Psoas muscle (tissue), 8 donors: ENCODE measurements around the gene COG3. TPM values are rescaled to one million over a fixed set of nuclear protein-coding genes. Genes with fewer than 3 reads are reported as not detected.

Experiments used
- ATAC-seq, 4 donors: fragments of 200-7000 bp; cut with Tn5 transposase; one replicate each; pipeline ENCODE4 v1.9.1; 2020; ENCODE audit warnings: moderate library complexity in 3 of 4, mild to moderate bottlenecking in 2 of 4
- DNase-seq, 2 donors: peaks; one replicate each; pipeline ENCODE4 v3.0.0-alpha.2; 2020
- H3K27ac ChIP-seq: fragments of 200-600 bp; one replicate; pipeline ENCODE4 v1.8.0; 2022
- H3K27me3 ChIP-seq, 3 donors: fragments of 200-600 bp in 1 of 3; one replicate each; pipeline versions ENCODE4 v1.6.1 to v1.8.0; 2013 to 2022; ENCODE audit warnings: low read length in 2 of 3, mild to moderate bottlenecking in 2 of 3, moderate library complexity in 1 of 3; ENCODE audit not compliant: insufficient read depth in 3 of 3
- H3K36me3 ChIP-seq, 2 donors: fragments of 200-600 bp in 1 of 2; one replicate each; pipeline versions ENCODE4 v1.6.1 to v1.8.0; 2013 to 2022; ENCODE audit warnings: low read depth in 1 of 2, mild to moderate bottlenecking in 1 of 2, moderate library complexity in 1 of 2; ENCODE audit not compliant: insufficient read depth in 1 of 2
- H3K4me1 ChIP-seq: fragments of 200-600 bp; one replicate; pipeline ENCODE4 v1.8.0; 2022
- H3K4me3 ChIP-seq: fragments of 200-600 bp; one replicate; pipeline ENCODE4 v1.8.0; 2022; ENCODE audit warnings: mild to moderate bottlenecking
- H3K9me3 ChIP-seq: fragments of 200-600 bp; one replicate; pipeline ENCODE4 v1.8.0; 2022
- CTCF ChIP-seq: fragments of 200-600 bp; IDR thresholded peaks from one replicate; pipeline ENCODE4 v1.8.0; 2022; ENCODE audit warnings: antibody characterized with exemption
- WGBS, 3 donors: extraction: QIAGEN DNeasy Blood & Tissue Kit; methylation state at CpG; one replicate each; pipeline versions ENCODE4 v1.1.6 to v1.1.7; 2013; 5-methylcytosine and 5-hydroxymethylcytosine counted together
- intact Hi-C, 2 donors: fragments of 100-400 bp; cut with DNase I; formaldehyde crosslinking; loops; one replicate each; pipeline versions ENCODE4 v1.11.0 to v1.14.2; 2022
- polyA plus RNA-seq, 3 donors: library from polyadenylated mRNA; stranded (reverse); fragments of 200-250 nt; gene quantifications; one replicate each; pipeline ENCODE4 v1.2.3, GENCODE V29; 2013
- total RNA-seq, 4 donors: library from RNA; stranded (reverse); fragmentation: NEBNext Ultra II Directional in 2 of 4; extraction: Animal tissue kit (Norgen Biotek cat#: 25700) in 2 of 4; gene quantifications; one replicate each; pipeline versions ENCODE4 v1.2.1 to v1.2.4, GENCODE V29; 2021 to 2023
- donor health status: healthy with polysubstance abuse.
- donor health status: DM: no; HTN: no; CAD: no; lungs with moderate emphysema.
- donor health status: Bipolar disorder and iron deficiency.
- donor health status: healthy.
- donor health status: DM: yes; HTN: yes; CAD: no.
- donor health status: DM: no; HTN: no; CAD: no.
- donor health status: DM: no; HTN: no; CAD: no.
- donor health status: DM: yes; HTN: yes; CAD: no.

Gene COG3
- total and polyA plus RNA-seq, 7 donors, result 7.5 to 19.1 (median 13.2) TPM

GRCh38 chr13:45582408-45583076, 117.8 kb downstream of the COG3 start:
- H3K4me3 ChIP-seq, result no peak overlapping the region
- no peaks in the 10 kb centered on the region for H3K27me3 ChIP-seq
- no peaks in the 10 kb centered on the region for H3K9me3 ChIP-seq
- intact Hi-C loops, result no loop called here
- H3K4me1 ChIP-seq, result no peaks in the 10 kb centered on the region
- H3K27ac ChIP-seq, result no peak overlapping the region
- 44 to 58% (median 55%) methylated on average over 3 of the region's 3 CpGs for WGBS, 3 donors
- no peak for TF ChIP-seq CTCF
- no peak for DNase-seq
- H3K36me3 ChIP-seq, result no peaks in the 10 kb centered on the region
- no peak for ATAC-seq

DNA sequence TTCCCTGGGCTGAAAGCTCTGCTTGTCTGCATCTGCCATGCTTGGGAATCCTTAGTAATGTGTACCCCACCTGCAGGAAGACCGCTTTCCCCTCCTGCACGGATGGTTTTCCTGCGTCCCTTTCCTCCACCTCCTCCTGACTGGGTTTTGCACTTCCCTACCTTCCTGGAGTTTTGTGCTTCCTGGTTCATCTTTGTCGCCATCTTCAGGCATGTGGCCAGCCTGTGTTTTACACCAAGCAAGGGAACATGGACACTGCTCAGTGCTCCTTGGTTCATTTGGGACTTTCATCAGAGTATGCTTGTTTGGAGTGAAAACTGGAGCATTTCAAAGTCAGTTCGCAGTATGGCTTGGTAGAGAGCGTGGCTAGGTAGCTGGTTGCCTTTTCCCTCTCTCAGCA, 120.1 kb downstream of the COG3 start:
- no peak for TF ChIP-seq CTCF
- H3K4me1 ChIP-seq, result no peaks in the 10 kb centered on the region
- DNase-seq, result no peak
- no peak for ATAC-seq
- 79 to 81% (median 80%) methylated on average over 6 of the region's 6 CpGs for whole genome bisulfite sequencing, 3 donors
- intact Hi-C loops, result no loop called here
- H3K36me3 ChIP-seq, result no peaks in the 10 kb centered on the region
- no peak overlapping the region for H3K27ac ChIP-seq
- H3K27me3 ChIP-seq, result no peaks in the 10 kb centered on the region
- no peaks in the 10 kb centered on the region for H3K9me3 ChIP-seq
- H3K4me3 ChIP-seq, result no peak overlapping the region

Other genes starting within 250 kb of the COG3 start
- gene TPT1, start 123.8 kb upstream of the COG3 start, total RNA-seq, result over 10,000 TPM in 3 of 4 donors, 1,000 to 10,000 TPM in 1; 7,807 to 12,417 (median 11,452) TPM
- over 10,000 TPM; 17,732 to 19,074 (median 18,570) TPM for gene TPT1, start 123.8 kb upstream of the COG3 start, polyA plus RNA-seq
- 10 to 100 TPM; 21.7 to 69.8 (median 53.4) TPM for gene SLC25A30, start 46.6 kb upstream of the COG3 start, total RNA-seq
- gene SLC25A30, start 46.6 kb upstream of the COG3 start, polyA plus RNA-seq, result 10 to 100 TPM in 2 of 3 donors, 1 to 10 TPM in 1; 6.2 to 42.8 (median 19.3) TPM
- gene ERICH6B, start 150.8 kb downstream of the COG3 start, total RNA-seq, result not detected
- gene ERICH6B, start 150.8 kb downstream of the COG3 start, polyA plus RNA-seq, result not detected
- not detected for gene CBY2, start 237.4 kb downstream of the COG3 start, total RNA-seq
- not detected for gene CBY2, start 237.4 kb downstream of the COG3 start, polyA plus RNA-seq